HG02759 (cell line): ENCODE measurements around the gene CHST2.

Experiments used
- ATAC-seq: cut with Tn5 transposase; IDR thresholded peaks from one replicate; pipeline ENCODE4 v1.9.1; 2021; ENCODE audit warnings: mild to moderate bottlenecking, moderate library complexity; ENCODE audit not compliant: unreplicated experiment

The CHST2 gene

DNA sequence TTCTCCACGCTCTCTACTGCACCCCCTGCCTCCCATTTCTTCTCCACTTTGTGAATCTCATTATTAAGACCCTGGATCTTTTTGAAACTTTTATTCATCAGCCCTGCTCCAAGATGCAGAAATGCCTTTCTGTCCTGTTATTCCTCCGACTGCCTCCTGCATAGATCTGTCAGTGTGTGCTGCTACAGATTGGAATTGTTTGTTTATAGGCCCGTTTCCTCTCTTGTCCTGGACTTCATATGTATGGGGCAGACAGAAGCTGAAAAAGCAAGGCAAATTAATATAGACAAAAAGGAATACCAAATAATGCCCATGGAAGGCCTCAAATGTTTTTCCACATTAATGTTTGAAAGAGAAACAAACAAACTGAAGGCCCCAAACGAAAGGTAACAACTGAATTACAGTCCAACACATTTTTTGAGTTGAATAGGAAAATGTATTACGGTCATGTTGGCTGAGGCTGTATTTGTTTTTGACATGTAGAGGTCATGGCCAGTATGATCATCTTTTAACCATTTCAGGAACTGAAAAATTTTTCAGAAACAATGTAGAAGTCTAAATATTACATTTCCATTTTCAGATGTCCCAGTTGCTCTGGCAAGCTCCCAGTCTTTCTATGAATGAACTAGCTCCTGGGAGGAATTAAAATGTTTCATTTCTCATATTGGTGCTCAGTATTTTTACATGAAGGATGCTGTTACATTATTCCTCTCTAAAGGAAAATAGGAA lies 8.8 kb downstream of the CHST2 start:
- no peak for ATAC-seq

DNA sequence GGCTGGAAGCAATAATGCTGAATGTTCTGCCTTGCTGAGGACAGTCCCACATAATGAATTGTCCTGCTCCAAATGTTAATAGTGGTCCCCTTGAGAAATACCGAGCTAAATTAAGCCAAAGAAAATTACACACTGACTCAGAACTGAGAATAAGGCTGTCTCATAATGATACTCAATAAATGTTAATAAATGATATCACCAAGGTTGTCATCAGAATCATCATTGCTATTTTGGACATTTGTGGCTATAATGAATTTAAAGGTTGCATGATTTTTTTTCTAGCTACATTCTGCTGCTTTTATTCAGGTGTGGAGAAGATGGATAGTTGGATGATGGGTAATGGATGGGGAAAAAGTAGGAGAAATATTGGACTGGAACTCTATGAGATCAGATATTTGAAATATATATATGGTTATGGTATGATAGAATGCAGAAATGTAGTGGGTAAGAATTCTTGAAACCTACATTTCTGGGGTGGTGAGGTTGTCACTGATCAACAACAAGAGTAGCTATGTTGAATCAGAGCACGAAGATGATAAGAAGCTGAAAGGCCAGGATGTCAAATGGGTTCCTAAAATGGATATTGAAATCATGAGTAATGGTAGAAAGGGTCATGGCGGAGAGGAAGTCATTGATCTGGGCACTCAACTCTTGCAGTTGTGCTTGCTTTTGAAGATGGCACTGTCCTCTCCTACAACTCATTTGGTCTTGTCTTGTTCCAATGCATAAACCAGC lies 12.8 kb downstream of the CHST2 start:
- no peak for ATAC-seq

- ATAC-seq = no peak
Measured at GRCh38 chr3:143134471-143134870, 14.9 kb downstream of the CHST2 start.

GRCh38 chr3:143135150-143135549 lies 15.6 kb downstream of the CHST2 start:
- no peak for ATAC-seq

DNA sequence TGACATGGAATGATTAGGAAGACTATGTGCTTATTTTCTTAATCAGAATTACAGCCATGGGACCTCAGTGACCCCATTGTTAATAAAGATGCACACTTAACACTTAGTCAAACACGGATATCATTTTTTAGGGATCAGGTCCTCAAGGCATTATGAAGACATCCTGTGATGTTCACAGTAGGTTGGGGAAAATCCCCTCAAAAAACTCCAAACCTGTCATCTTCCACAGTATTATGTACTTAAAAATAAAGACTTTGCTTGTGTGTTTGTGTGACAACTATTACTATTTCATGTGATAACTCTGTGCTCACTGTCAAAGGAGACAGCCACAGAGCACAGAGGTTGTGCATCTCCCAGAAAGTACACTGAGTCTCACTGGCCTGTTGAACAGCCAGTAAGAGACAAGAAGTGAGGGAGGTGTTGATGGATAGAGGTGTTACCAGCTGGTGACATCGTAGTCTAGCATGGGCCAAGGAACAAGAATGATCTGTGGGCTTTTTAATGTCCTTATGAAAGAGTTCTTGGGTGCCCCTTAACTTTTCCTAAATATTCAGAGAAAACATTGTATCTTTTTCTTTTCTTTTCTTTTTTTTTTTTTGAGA lies 18.0 kb downstream of the CHST2 start:
- no peak for ATAC-seq

DNA sequence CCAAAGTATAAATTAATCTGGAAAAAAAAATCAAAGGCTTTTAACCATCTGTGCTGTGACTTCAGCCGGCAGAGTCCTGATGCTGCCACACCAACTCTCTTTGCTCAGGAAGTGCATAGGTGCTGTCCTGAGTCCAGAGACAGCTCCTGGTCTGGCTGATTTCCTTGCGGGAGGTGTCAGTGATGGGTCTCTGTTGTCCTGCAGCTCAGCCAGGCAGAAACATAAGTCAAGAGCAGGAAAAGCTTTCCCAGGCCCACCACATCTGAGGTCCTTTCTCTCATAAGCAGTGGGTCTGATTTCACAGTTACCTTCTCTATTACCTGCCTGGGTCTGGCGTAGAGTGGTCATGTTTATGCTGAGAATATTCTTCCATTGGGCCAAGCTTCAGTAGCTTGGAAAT lies 19.4 kb downstream of the CHST2 start:
- no peak for ATAC-seq

DNA sequence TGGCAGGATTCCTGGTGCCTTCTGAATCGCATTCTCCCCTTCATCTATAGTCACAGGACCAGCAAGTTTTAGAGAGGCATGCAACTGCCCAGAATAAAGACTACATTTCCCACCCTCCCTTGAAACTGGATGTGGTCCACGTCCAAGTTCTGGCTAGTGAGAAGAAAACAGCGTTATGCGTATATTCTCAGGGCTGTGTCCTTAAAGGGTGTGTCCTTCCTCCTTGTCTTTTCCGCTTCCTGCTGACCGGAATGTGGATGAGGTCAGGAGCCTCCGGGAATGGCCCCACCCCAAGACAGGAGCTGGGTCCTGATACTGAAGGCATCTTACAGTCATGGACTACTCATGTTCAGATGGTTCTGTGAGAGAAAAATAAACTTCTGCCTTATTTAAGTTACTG lies 20.2 kb downstream of the CHST2 start:
- no peak for ATAC-seq

- no peak for ATAC-seq
Measured at GRCh38 chr3:143140550-143140949, 21.0 kb downstream of the CHST2 start.

GRCh38 chr3:143142354-143142753 lies 22.8 kb downstream of the CHST2 start:
- ATAC-seq = no peak

- ATAC-seq = no peak
Measured at GRCh38 chr3:143145906-143146305, 26.3 kb downstream of the CHST2 start.

DNA sequence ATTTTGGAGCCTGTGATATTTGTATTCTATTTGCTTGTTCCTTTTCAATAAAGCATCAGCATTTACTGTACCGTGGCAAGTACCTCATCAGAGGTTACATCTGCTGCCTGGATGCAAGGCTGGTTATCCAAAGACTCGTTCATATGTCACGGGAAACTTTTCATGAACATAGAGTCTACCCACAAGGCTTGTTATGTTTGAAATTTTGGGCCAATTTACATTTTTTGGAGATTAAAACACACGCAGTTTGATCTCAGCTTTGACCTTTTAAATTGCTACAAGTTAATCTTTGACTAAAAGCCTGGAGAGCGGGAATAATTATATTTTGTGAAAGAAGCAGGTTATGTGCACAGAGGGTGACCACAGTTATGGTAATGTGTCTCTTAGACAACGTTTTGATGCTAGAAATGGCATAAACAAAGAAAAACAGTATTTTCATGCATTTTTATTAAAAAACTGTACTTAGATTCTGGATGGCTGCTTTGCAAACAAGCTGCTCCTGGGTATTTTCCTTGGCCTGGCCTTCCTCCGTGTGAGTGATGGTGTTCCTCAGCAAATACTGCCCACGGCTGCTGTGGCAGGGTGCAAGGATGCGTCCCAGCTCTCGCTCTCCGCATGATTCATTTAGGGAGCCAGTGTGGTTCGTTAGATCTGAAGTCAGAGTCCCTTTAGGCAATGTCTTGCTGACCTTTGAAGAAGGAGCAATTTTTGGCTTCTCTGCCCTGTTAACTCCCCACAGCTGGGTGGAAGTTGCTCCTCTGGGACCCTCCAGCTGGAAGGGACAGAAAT lies 27.1 kb downstream of the CHST2 start:
- no peak for ATAC-seq

DNA sequence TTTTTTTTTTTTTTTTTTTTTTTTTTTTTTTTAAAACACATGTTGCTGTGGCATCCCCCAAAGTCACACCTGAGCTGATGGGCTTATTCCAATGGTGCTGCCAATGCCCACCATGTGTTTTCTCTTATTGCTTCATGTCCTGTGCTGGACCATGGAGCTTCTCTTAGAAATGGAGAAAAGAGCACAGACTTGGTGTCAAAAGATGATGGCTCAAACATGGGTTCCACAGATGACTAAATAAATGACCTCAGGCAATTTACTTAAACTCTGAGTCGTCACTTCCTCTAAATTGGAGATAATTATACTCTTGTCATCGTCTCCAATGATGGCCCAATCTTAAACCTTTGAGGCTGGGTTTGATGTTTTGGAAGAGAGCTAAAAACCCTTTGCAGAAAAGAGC lies 28.1 kb downstream of the CHST2 start:
- ATAC-seq = no peak

GRCh38 chr3:143150071-143150470 lies 30.5 kb downstream of the CHST2 start:
- ATAC-seq = no peak

DNA sequence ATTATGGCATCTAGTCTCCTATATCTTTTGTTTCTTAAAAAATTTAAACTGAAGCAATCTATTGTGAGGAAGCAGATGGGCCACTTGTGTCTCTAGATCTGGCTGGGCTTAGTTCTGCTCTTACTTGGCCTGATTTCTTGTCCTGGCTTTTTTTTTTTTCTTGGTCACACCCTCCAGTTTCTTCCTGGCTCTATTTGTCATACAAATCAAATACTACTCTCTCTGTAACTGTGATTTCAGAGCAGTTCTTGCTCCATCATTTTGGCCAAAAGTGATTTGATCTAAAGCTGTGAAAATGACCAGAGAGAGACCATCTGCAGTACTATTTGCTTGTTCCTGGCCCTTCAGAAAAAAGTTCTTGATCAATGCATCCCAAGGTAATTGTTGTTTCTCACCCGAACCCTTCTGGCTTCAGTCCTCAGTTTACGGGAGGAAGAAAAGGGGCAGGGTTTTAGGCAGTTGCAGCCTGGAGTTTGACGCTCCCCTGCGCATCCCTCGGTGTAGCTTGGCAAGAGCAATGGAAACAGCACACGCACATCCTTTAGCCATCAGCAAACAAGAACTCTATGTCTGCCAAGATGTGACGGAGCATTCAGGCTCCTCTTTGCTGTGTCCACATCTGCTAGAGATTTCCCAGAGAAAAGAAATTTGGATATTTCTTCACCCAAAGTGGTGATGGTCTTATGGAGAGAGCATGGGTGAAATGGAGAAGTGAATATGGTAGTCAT lies 31.6 kb downstream of the CHST2 start:
- ATAC-seq = no peak

- ATAC-seq = no peak
Measured at GRCh38 chr3:143152043-143152442, 32.5 kb downstream of the CHST2 start.

DNA sequence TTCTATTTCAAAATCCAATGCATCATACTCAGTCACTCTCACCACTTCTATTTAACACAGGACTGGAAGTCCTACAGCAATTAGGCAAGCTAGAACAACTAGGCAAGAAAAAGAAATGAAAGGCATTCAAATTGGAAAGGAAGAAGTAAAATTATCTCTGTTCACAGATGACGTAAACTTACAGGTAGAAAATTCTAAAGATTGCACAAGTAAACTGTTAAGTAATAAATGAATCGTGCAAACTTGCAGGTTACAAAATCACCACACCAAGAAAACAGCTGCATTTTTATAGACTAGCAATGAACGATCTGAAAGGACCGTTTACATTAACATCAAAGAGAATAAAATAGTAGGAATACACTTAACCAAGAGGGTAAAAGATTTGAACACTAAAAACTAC lies 36.2 kb downstream of the CHST2 start:
- ATAC-seq = no peak

- ATAC-seq = peak; percentile 90
Measured at GRCh38 chr3:143158014-143158988, 38.7 kb downstream of the CHST2 start.

GRCh38 chr3:143160437-143160836 lies 40.9 kb downstream of the CHST2 start:
- ATAC-seq = no peak

- ATAC-seq = no peak
Measured at GRCh38 chr3:143163562-143164100, 44.1 kb downstream of the CHST2 start.
